Measurements from ENCODE around the gene CPEB3.

DNA sequence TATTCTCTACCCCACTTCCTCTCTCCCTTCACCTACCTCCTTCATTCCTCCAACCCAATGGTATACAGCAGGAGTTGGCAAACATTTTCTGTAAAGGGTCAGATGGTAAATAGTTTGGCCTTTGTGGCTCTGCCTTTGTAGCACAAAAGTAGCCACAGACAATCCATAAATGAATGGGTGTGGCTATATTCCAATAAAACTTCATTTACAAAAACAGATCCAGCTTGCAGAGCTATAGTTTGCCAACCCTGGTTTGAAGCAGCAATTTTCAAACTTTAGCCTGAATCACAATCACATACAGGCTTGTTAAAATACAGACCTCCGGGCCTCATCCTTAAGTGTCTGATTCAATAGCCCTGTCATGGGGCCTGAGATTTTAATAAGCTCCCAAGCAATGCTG, 110.5 kb downstream of the CPEB3 start:
- TF ChIP-seq POLR2AphosphoS5 (IDR thresholded peaks at IDR 0.05; ENCODE audit: borderline replicate concordance, low read depth, low read length) (no peak), EZH2 (IDR thresholded peaks at IDR 0.05) (no peak)
